ENCODE data around the gene HENMT1. TPM values are rescaled to one million over a fixed set of nuclear protein-coding genes. Genes with fewer than 3 reads are reported as not detected.

Gene HENMT1
- total and polyA plus RNA-seq, 9 of the 15 experiments (the other 6 are each of a cell fraction or from before 2014, with no cell fraction given): not detected

DNA sequence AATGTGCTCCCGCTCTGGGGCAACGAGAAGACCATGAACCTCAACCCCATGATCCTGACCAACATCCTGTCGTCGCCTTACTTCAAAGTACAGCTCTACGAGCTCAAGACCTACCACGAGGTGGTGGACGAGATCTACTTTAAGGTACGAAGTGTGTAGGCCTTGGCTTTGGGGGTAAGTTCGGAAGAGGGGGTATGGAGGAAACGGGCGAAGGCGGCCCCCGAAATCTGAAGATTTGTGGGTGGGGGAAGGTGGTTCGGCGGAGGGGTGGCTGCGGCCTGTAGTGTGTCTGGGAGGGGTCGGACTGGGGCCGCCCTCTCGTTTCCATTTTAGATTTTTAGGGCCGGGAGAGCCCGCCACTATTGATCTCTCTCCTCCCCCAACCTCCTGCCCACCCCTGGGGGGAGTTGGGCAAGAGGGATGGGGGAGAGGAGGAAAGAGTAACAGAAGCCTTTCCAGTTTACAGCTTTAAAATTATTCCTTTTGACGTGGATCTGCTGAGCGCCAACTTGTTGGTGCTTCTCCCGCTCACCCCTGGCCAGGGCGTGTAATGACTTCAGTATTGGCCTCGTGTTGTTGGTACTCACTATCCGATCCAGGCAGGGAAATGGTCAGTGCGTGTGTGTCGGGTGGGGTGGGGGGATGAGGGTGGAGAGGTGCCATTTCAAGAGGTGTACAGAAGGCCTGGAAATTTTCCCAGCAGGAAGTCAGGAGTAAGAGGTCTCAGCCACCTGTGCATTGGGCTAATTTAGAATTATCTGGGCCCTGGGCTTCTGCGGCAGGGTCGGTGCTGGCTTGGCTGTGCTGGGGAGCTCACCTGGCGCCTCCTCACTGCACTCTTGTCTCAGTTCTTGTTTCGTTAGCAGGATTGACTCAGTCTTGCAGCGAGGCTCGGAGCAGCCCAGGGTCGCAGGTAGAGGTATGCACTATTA is 32.1 kb upstream of the HENMT1 start (continued):
- TF ChIP-seq, protein P1, sequence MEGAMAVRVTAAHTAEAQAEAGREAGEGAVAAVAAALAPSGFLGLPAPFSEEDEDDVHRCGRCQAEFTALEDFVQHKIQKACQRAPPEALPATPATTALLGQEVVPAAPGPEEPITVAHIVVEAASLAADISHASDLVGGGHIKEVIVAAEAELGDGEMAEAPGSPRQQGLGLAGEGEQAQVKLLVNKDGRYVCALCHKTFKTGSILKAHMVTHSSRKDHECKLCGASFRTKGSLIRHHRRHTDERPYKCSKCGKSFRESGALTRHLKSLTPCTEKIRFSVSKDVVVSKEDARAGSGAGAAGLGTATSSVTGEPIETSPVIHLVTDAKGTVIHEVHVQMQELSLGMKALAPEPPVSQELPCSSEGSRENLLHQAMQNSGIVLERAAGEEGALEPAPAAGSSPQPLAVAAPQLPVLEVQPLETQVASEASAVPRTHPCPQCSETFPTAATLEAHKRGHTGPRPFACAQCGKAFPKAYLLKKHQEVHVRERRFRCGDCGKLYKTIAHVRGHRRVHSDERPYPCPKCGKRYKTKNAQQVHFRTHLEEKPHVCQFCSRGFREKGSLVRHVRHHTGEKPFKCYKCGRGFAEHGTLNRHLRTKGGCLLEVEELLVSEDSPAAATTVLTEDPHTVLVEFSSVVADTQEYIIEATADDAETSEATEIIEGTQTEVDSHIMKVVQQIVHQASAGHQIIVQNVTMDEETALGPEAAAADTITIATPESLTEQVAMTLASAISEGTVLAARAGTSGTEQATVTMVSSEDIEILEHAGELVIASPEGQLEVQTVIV (CRISPR knock-in tag; IDR thresholded peaks at IDR 0.05; ENCODE audit: borderline replicate concordance): no peak
- no peak for TF ChIP-seq EHMT2 (IDR thresholded peaks at IDR 0.05)
- TF ChIP-seq ZNF146 (CRISPR knock-in tag; IDR thresholded peaks at IDR 0.05; ENCODE audit: unreplicated experiment): no peak
- TF ChIP-seq ZNF589 (CRISPR knock-in tag; IDR thresholded peaks at IDR 0.05; ENCODE audit: low read depth): no peak
- TF ChIP-seq, protein P2, sequence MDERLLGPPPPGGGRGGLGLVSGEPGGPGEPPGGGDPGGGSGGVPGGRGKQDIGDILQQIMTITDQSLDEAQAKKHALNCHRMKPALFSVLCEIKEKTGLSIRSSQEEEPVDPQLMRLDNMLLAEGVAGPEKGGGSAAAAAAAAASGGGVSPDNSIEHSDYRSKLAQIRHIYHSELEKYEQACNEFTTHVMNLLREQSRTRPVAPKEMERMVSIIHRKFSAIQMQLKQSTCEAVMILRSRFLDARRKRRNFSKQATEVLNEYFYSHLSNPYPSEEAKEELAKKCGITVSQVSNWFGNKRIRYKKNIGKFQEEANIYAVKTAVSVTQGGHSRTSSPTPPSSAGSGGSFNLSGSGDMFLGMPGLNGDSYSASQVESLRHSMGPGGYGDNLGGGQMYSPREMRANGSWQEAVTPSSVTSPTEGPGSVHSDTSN (CRISPR knock-in tag; IDR thresholded peaks at IDR 0.05; ENCODE audit: low read depth): no peak
- TF ChIP-seq, protein P2 (tag; conservative IDR thresholded peaks at IDR 0.05; ENCODE audit: low read depth): peak; percentile 29; the same call in 1 of the 2 replicates
- TF ChIP-seq MYNN (IDR thresholded peaks at IDR 0.05): no peak
- no peak for TF ChIP-seq MYNN (CRISPR knock-in tag; IDR thresholded peaks at IDR 0.05)
- no peak for TF ChIP-seq STAT5B (CRISPR knock-in tag; IDR thresholded peaks at IDR 0.05)
- TF ChIP-seq SRSF3 (IDR thresholded peaks at IDR 0.05; ENCODE audit: insufficient read depth, low read length): no peak
- TF ChIP-seq, protein P3, sequence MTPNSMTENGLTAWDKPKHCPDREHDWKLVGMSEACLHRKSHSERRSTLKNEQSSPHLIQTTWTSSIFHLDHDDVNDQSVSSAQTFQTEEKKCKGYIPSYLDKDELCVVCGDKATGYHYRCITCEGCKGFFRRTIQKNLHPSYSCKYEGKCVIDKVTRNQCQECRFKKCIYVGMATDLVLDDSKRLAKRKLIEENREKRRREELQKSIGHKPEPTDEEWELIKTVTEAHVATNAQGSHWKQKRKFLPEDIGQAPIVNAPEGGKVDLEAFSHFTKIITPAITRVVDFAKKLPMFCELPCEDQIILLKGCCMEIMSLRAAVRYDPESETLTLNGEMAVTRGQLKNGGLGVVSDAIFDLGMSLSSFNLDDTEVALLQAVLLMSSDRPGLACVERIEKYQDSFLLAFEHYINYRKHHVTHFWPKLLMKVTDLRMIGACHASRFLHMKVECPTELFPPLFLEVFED (CRISPR knock-in tag; conservative IDR thresholded peaks at IDR 0.05): peak; percentile 59; the same call in 1 of the 2 replicates
- no peak for TF ChIP-seq PHF21A (IDR thresholded peaks at IDR 0.05; ENCODE audit: borderline replicate concordance, low read depth)
- no peak for TF ChIP-seq GABPA (tag; conservative IDR thresholded peaks at IDR 0.05; ENCODE audit: low read depth)
- no peak for TF ChIP-seq FOXA1 (IDR thresholded peaks at IDR 0.05; ENCODE audit: borderline replicate concordance)
- TF ChIP-seq DMBX1 (CRISPR knock-in tag; IDR thresholded peaks at IDR 0.05; ENCODE audit: borderline replicate concordance): no peak
- TF ChIP-seq, protein P4, sequence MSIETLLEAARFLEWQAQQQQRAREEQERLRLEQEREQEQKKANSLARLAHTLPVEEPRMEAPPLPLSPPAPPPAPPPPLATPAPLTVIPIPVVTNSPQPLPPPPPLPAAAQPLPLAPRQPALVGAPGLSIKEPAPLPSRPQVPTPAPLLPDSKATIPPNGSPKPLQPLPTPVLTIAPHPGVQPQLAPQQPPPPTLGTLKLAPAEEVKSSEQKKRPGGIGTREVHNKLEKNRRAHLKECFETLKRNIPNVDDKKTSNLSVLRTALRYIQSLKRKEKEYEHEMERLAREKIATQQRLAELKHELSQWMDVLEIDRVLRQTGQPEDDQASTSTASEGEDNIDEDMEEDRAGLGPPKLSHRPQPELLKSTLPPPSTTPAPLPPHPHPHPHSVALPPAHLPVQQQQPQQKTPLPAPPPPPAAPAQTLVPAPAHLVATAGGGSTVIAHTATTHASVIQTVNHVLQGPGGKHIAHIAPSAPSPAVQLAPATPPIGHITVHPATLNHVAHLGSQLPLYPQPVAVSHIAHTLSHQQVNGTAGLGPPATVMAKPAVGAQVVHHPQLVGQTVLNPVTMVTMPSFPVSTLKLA (conservative IDR thresholded peaks at IDR 0.05): peak in 1 of 2 experiments; percentile 16; a peak in 1 of 4 replicates
- TF ChIP-seq ZNF217 (CRISPR knock-in tag; IDR thresholded peaks at IDR 0.05): no peak
- TF ChIP-seq NR2F6 (CRISPR knock-in tag; IDR thresholded peaks at IDR 0.05): no peak
- TF ChIP-seq SREBF2 (CRISPR knock-in tag; IDR thresholded peaks at IDR 0.05): no peak
- no peak for TF ChIP-seq POLR2A (conservative IDR thresholded peaks at IDR 0.05)
- TF ChIP-seq ZKSCAN8 (CRISPR knock-in tag; IDR thresholded peaks at IDR 0.05): no peak
